Measurements from ENCODE around the gene CBFA2T3. TPM values are rescaled to one million over a fixed set of nuclear protein-coding genes. Genes with fewer than 3 reads are reported as not detected.

CBFA2T3 gene
- total RNA-seq, 6 experiments from 2014 or later: not detected

DNA sequence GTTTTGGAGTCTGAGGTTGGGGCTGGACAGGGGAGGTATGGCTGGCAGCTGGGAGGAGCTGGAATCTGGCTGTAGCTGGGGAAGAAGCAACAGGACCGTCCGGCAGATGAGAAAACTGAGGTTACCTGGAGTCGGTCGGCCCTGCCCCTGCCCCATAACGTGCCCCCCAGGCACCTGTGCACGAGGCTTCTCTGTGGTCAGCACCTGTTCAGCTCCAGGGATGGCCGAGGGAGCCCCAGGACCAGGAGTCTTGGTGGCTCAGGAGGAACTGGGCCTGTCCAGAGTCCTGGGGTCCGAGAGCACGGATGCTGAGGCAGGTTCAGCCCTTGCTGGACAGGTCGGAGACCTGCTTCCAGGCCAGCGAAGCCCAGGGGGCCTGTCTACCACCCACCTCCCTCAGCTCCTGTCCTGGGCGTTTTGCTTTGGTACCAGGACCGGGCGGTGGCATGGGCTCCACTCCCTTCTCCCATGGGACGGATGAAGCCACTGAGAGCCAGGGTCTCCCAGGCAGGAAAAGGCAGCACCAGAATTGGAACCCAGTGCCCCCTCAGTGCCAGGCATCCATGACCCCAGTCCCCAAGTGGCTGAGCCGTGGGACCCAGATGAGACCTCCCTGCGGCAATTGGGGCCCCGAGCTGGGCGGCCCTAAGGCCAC, 17.1 kb upstream of the CBFA2T3 start:
- Mint-ChIP-seq H3K36me3 (ENCODE audit: low read depth) (peaks cover 9% of the 10 kb centered on the region), H3K4me1 (ENCODE audit: low read depth) (no peaks in the 10 kb centered on the region)

DNA sequence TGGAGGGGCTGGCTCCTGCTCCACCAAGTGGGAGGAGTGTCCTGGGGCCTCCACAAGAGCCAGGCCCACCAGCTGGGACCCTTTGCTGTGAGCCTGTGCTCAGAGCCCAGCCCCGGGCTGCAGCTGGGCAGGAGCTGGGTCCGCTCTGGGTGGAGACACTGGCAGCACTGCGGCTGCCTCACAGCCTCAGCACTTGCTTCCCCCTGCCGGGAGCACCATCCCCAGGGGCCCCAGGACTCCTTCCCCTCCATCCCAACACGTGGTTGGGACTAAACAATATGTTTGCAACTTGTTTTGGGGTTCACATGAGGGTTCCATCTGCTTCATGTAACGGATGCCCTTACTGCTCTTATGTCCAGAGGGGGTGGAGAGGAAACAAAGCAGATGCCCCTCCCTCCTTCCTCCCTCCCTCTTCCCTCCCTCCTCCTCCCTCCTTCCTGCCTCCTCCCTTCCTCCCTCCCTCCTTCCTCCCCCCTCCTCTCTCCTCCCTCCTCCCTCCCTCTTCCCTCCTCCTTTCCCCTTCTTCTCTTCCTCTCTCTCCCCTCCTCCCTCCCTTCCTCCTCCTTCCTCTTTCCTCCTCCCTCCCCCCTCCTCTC, 16.3 kb upstream of the CBFA2T3 start:
- H3K9me3 Mint-ChIP-seq: peaks cover 14% of the 10 kb centered on the region
- no peak for DNase-seq
- TF ChIP-seq, protein P1, sequence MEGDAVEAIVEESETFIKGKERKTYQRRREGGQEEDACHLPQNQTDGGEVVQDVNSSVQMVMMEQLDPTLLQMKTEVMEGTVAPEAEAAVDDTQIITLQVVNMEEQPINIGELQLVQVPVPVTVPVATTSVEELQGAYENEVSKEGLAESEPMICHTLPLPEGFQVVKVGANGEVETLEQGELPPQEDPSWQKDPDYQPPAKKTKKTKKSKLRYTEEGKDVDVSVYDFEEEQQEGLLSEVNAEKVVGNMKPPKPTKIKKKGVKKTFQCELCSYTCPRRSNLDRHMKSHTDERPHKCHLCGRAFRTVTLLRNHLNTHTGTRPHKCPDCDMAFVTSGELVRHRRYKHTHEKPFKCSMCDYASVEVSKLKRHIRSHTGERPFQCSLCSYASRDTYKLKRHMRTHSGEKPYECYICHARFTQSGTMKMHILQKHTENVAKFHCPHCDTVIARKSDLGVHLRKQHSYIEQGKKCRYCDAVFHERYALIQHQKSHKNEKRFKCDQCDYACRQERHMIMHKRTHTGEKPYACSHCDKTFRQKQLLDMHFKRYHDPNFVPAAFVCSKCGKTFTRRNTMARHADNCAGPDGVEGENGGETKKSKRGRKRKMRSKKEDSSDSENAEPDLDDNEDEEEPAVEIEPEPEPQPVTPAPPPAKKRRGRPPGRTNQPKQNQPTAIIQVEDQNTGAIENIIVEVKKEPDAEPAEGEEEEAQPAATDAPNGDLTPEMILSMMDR (IDR thresholded peaks at IDR 0.05): no peak

More for the DNA sequence above, 17.1 kb upstream of the CBFA2T3 start:
- peaks cover 22% of the 10 kb centered on the region for H3K27me3 Mint-ChIP-seq (ENCODE audit: insufficient read depth)
- TF ChIP-seq, protein P1 (IDR thresholded peaks at IDR 0.05): no peak
- no peak overlapping the region for H3K27ac Mint-ChIP-seq
- DNase-seq: no peak
- H3K4me3 Mint-ChIP-seq: no peak overlapping the region
- H3K9me3 Mint-ChIP-seq: peaks cover 20% of the 10 kb centered on the region

DNA sequence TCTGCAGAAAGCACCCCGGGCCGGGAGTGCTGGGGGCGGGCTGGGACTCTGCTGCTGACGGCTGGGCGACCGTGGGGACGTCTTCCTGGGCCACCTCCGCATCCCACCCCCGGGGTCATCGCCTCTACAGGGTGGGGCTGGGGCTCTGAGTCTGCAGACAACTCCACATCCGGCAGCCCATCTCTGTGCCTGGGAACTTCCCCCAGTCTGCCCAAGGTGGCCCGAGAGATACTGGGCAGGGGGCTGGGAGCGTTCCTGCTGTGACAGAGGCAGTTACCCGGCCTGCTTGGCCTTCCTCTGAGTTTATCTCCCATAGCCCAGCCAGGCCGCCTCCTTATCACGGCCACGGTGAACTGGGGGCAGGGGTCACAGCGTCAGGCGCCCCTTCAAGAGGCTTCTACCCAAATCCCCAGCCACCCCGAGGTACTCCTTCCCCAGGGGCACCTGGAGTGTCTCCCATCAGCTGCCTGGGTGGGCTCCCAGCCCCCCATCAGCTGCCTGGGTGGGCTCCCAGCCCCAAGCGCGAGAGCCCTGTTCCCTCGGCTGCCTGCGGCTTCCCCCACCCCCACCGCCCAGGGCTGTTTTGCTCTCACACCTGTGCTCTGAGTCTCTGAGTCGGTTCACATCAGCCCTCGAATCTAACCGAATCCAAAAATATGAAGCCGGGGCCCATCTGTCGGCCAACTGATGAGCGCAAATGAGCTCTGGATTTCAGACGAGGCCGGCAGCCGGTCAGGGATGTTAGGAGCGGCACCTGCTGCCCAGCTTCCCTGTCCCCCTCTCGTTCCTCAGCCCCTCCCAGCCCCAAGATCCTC, 15.6 kb upstream of the CBFA2T3 start:
- Mint-ChIP-seq H3K4me3 (no peak overlapping the region), H3K27ac (no peak overlapping the region), H3K36me3 (ENCODE audit: low read depth) (peaks cover 3% of the 10 kb centered on the region), H3K4me1 (ENCODE audit: low read depth) (no peaks in the 10 kb centered on the region), H3K9me3 (peaks cover 7% of the 10 kb centered on the region), H3K27me3 (ENCODE audit: insufficient read depth) (peaks cover 28% of the 10 kb centered on the region)
- DNase-seq: no peak
- TF ChIP-seq, protein P1 (IDR thresholded peaks at IDR 0.05): no peak

More for the DNA sequence above, 16.3 kb upstream of the CBFA2T3 start:
- Mint-ChIP-seq H3K4me3 (no peak overlapping the region), H3K27ac (no peak overlapping the region), H3K36me3 (ENCODE audit: low read depth) (peaks cover 6% of the 10 kb centered on the region), H3K4me1 (ENCODE audit: low read depth) (no peaks in the 10 kb centered on the region), H3K27me3 (ENCODE audit: insufficient read depth) (peaks cover 27% of the 10 kb centered on the region)

DNA sequence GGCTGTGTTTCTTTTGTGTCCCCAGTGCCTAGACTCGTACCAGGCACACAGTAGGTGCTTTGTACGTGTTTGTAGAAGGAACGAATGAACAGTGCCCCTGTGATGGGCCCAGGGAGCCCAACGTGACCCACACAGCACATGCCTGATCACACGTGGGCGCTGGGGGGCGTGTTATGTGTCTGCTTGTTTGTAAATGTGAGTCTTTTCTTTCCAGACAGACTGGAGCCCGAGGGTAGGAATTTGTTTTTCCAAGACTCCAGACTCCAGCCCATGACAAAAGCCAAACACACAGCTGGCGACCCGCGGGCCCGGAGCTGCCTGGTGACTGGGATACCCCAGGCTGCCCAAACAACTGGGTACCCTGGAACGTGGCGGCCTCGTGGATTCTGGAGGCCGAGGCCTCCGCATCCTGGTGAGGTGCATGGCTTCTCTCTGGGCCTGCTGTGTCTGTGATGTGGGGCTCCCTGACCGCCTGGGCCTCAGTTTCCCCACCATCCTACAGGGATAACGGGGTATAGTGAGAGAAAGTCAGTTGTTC, 14.9 kb upstream of the CBFA2T3 start:
- peaks cover under 1% of the 10 kb centered on the region; the same call in 1 of the 2 replicates for H3K9me3 Mint-ChIP-seq
- no peaks in the 10 kb centered on the region for H3K4me1 Mint-ChIP-seq (ENCODE audit: low read depth)
- peaks cover 28% of the 10 kb centered on the region for H3K27me3 Mint-ChIP-seq (ENCODE audit: insufficient read depth)
- no peak for DNase-seq
- H3K36me3 Mint-ChIP-seq (ENCODE audit: low read depth): no peaks in the 10 kb centered on the region
- H3K4me3 Mint-ChIP-seq: no peak overlapping the region
- TF ChIP-seq, protein P1 (IDR thresholded peaks at IDR 0.05): no peak
- no peak overlapping the region for H3K27ac Mint-ChIP-seq

DNA sequence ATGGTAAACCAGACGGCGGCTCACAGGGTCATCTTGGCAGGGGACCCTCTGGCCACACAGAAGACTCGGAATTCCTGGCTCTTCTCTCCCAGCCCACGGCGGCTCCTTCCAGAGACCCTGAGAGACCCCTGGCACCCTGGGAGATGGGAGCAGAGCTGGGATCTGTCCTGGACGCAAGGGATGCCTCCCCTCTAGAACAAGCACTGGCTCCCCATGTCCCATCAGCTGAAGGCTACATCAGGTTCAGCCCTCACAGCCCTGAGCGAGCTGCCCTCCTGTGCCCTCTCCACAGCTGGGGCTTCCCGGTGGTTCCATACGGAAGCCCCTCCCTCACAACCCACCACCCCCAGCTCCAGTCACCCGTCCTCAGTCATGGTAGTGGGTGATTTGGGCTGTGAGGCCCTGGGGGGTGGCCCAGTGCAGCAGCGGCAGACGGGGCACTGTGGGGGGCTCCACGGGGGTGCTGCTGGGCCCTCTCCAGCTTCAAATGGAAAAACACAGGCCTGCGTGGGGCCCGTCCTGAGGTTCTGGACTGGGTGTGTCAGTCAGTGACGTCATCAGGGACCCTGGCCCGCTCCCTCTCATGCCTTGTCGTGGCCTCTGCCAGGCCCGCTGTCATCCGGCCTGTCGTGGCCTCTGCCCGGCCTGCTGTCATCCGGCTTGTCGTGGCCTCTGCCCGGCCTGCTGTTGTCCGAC, 13.0 kb upstream of the CBFA2T3 start:
- TF ChIP-seq, protein P1 (IDR thresholded peaks at IDR 0.05): no peak
- H3K27me3 Mint-ChIP-seq (ENCODE audit: insufficient read depth): peaks cover 27% of the 10 kb centered on the region
- no peaks in the 10 kb centered on the region for H3K9me3 Mint-ChIP-seq
- no peak overlapping the region for H3K4me3 Mint-ChIP-seq
- H3K27ac Mint-ChIP-seq: no peak overlapping the region
- no peak for DNase-seq
- no peaks in the 10 kb centered on the region for H3K36me3 Mint-ChIP-seq (ENCODE audit: low read depth)
- H3K4me1 Mint-ChIP-seq (ENCODE audit: low read depth): no peaks in the 10 kb centered on the region
